Measurements from ENCODE around the gene LSAMP.
A peak's percentile ranks its signal among the peaks of the same experiment; 100 is the strongest.

The LSAMP gene

DNA sequence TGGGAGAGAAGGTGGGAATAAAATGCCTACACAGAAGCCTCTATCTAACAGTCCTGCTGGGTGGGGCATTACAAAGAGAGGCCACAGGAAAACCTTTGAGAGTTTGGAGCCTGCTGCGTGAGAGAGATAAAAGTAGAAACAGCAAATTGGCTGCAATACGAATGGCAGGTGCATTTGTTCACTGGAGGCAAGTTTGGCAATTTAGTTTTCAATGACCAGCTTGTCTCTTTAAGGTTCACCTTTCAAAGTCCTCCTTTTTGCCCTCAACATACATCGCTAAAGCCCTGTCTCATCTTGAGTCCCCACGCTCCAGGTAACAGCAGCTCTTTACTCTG lies 405.7 kb downstream of the LSAMP start:
- TF ChIP-seq, protein P1, sequence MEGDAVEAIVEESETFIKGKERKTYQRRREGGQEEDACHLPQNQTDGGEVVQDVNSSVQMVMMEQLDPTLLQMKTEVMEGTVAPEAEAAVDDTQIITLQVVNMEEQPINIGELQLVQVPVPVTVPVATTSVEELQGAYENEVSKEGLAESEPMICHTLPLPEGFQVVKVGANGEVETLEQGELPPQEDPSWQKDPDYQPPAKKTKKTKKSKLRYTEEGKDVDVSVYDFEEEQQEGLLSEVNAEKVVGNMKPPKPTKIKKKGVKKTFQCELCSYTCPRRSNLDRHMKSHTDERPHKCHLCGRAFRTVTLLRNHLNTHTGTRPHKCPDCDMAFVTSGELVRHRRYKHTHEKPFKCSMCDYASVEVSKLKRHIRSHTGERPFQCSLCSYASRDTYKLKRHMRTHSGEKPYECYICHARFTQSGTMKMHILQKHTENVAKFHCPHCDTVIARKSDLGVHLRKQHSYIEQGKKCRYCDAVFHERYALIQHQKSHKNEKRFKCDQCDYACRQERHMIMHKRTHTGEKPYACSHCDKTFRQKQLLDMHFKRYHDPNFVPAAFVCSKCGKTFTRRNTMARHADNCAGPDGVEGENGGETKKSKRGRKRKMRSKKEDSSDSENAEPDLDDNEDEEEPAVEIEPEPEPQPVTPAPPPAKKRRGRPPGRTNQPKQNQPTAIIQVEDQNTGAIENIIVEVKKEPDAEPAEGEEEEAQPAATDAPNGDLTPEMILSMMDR (conservative IDR thresholded peaks at IDR 0.05; ENCODE audit: control insufficient read depth, insufficient read depth, low read depth, low read length): no peak
- no peak for DNase-seq (ENCODE audit: low read depth)
- no peak overlapping the region for H3K4me3 ChIP-seq (ENCODE audit: control insufficient read depth, low read depth, low read length)

DNA sequence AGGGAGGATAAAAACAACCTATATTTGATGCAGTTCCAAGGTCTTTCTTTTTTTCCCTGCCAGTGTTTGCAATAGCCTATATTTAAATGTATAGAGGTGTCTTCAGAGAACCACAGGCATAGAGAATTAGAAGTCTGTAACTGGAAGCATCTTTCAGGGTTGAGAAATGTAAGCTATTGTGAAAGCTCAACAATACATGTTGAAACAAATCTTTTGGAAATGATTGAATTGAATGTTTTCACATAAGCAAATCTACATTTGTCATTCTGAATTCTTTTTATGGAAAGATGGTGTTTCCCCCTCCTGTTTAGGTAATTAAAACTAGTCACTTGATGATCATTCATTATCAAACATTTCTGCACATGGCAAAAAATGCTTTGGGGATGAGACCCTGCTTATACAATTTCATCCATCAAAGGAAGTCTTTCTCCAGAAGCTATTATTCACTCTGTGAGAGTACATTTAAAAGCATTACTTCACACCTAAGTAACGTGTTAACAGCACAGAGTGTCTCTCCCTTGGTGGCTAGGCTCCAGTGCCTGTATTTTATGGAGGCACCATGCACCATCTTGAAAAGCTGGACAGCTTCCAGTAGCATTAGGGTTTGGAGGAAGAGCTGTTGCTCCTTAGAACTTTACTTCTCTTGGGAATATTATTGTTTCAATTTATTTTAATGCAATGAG lies 406.2 kb downstream of the LSAMP start:
- H3K4me3 ChIP-seq (ENCODE audit: control insufficient read depth, low read depth, low read length): no peak overlapping the region
- TF ChIP-seq, protein P1 (conservative IDR thresholded peaks at IDR 0.05; ENCODE audit: control insufficient read depth, insufficient read depth, low read depth, low read length): no peak
- DNase-seq (ENCODE audit: low read depth): peak; percentile 51

DNA sequence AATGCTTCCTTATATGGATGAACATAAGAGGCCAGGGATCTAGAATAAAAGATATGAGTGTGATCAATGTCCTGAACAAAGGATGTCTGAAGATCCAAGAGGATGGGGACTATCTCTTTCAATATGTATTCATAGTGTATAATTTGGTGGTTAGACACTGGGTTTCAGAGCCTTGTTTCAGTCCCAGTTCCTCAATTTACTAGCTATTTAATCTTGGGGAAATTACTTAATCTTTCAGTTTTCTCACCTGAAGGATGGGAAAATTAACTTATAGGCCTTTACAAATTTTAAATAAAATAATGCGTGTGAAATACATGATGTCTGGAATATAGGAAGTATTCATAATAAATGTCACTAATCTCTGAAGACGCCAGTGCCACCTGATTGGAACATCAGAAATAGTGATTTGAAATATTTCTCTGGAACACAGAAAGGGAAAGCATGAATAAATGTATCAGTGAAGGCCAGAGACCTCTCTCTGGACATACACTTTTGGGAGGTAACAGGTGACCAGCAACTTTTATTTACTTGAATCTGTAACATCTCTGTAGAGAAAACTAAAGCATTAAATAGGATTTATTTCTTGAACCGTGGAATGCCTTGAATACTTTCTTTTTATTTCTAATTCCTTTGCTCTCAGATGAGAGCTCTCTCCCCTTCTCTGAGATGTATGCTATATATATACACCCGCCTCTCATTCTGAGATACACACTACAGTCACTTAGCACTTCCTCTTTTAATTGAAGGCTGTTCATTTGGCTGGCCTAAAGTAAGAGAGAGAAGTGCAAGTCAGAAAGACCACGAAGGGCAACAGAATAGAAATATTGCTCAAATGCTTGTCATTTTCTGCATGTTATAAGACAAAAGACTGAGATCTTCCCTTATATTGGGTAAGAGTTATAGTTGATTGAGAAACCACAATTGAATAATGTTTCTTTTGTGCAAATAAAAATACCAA lies 407.1 kb downstream of the LSAMP start:
- TF ChIP-seq, protein P1 (conservative IDR thresholded peaks at IDR 0.05; ENCODE audit: control insufficient read depth, insufficient read depth, low read depth, low read length): no peak
- no peak overlapping the region for H3K4me3 ChIP-seq (ENCODE audit: control insufficient read depth, low read depth, low read length)
- peak; percentile 20 for DNase-seq (ENCODE audit: low read depth)

DNA sequence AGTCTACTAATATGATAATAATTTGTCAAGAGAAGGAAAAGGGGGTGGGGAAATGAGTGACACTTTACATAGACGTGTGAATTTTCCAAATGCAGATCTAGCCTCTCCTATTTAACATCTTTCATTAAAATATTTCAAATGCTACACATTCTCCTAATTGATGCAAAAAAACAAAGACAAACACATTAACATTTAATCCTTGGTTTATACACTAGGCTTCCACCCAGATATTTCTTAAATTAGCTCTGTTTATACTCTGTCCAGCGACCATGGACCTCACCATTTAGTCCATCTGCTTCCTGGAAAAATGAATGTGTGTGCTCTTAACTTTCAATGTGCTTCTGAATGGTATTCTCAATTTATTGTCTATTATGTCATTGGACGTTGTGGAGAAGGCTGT lies 409.9 kb downstream of the LSAMP start:
- TF ChIP-seq, protein P1 (conservative IDR thresholded peaks at IDR 0.05; ENCODE audit: control insufficient read depth, insufficient read depth, low read depth, low read length): no peak
- DNase-seq (ENCODE audit: low read depth): no peak
- H3K4me3 ChIP-seq (ENCODE audit: control insufficient read depth, low read depth, low read length): no peak overlapping the region

DNA sequence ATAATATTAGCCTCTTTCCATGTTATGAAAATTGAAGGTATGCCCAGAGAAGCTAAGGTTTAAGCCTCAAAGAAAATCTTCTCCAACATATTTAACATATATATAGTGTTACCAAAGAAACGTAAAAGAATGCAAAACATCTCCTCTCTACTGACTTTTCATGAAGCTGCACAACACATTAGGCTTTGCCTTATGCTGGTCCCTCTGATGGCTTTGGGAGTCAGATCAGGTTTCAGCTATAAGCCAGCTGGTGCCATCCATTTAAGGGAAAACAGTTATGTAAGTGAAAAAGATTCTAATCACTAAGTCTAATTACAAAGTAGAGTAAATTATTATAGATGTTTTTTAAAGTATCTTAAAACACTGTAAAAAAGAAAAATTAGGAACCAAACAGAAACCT lies 410.5 kb downstream of the LSAMP start:
- DNase-seq (ENCODE audit: low read depth): no peak
- TF ChIP-seq, protein P1 (conservative IDR thresholded peaks at IDR 0.05; ENCODE audit: control insufficient read depth, insufficient read depth, low read depth, low read length): no peak
- no peak overlapping the region for H3K4me3 ChIP-seq (ENCODE audit: control insufficient read depth, low read depth, low read length)

DNA sequence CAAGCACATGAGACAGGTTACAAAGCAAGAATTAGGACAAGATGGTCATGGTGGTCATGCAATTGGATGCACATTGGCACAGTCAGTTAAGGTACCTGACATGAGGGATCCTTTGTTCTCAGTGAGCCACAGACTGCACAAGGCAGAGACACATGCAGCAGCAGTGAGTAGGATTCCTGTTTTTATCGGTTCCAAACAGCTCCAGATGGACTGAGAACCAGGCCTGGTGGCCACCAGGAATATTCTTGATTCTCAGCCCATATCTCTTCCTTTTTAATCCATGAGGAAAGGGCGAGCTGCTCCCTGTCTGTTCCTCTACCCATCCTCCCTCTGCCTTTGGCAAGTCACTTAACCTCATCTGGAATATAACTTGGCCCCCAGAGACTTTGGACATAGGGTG lies 411.2 kb downstream of the LSAMP start:
- TF ChIP-seq, protein P1 (conservative IDR thresholded peaks at IDR 0.05; ENCODE audit: control insufficient read depth, insufficient read depth, low read depth, low read length): no peak
- no peak for DNase-seq (ENCODE audit: low read depth)
- no peak overlapping the region for H3K4me3 ChIP-seq (ENCODE audit: control insufficient read depth, low read depth, low read length)
